PFSK-1 (cell line): ENCODE data around the gene GEMIN7.

Experiments used
- POLR2AphosphoS5 ChIP-seq: IDR thresholded peaks from 2 replicates; pipeline ENCODE4 v1.6.1; 2012; ENCODE audit warnings: low read depth, mild to moderate bottlenecking, control low read depth, low read length, moderate library complexity
- REST ChIP-seq, 2 experiments: IDR thresholded peaks; 2 replicates each; pipeline versions ENCODE4 v1.6.1 to v1.8.0; 2011 to 2012; ENCODE audit warnings: low read depth in 2 of 2, low read length in 2 of 2, control low read depth in 1 of 2, inconsistent platforms in 1 of 2, mild to moderate bottlenecking in 1 of 2, moderate library complexity in 1 of 2; ENCODE audit not compliant: insufficient read depth in 1 of 2

DNA sequence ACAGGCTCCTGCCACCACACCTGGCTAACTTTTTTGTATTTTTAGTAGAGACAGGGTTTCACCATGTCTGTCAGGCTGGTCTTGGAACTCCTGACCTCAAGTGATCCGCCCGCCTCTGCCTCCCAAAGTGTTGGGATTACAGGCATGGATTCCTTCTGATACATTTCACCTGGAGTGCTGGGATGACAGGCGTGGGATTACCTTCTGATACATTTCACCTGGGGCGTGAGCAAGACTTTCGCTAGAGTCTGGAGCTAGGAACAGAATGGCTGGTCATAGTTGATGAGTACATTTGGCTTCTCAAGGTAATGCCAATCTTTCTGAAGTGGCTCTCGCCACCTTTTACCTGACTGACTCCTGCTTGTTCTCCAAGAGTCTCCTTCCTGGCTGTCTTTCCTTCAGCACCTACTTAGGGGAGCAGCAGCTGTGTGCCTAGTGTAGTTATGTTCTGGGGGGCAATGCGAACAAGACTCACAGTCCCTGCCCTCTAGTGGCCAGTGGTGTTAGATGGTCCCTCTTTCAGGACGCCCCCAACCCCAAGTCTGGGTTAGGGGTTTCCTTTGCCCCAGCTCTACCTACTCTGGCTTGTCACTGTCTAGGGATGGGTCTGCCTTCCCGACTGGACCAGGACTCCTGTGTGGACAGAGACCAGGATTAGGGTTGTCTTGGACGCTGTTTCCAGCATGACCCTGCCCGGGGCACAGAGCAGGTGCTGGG is 33.2 kb downstream of the GEMIN7 start:
- no peak for TF ChIP-seq POLR2AphosphoS5
- TF ChIP-seq REST (IDR thresholded peaks at IDR 0.05; ENCODE audit: insufficient read depth in 1 of 2, low read depth in 2 of 2, low read length in 2 of 2) = no peak
